ENCODE data around the gene C7.

GRCh38 chr5:40972434-40972833 is 63.1 kb downstream of the C7 start:
- no peak for TF ChIP-seq SIN3A (IDR thresholded peaks at IDR 0.05; ENCODE audit: borderline replicate concordance, insufficient read depth, low read length)
- no peak for TF ChIP-seq TAF1 (IDR thresholded peaks at IDR 0.05; ENCODE audit: borderline replicate concordance, insufficient read depth, low read length)

All from PFSK-1 (cell line).